Smooth muscle cell of the brain vasculature (primary cell): ENCODE measurements around the gene ZBTB46.

Experiments used
- DNase-seq: peaks from one replicate; pipeline ENCODE4 v3.0.0-alpha.2; 2012; ENCODE audit warnings: low read depth, low spot score

ZBTB46 gene

DNA sequence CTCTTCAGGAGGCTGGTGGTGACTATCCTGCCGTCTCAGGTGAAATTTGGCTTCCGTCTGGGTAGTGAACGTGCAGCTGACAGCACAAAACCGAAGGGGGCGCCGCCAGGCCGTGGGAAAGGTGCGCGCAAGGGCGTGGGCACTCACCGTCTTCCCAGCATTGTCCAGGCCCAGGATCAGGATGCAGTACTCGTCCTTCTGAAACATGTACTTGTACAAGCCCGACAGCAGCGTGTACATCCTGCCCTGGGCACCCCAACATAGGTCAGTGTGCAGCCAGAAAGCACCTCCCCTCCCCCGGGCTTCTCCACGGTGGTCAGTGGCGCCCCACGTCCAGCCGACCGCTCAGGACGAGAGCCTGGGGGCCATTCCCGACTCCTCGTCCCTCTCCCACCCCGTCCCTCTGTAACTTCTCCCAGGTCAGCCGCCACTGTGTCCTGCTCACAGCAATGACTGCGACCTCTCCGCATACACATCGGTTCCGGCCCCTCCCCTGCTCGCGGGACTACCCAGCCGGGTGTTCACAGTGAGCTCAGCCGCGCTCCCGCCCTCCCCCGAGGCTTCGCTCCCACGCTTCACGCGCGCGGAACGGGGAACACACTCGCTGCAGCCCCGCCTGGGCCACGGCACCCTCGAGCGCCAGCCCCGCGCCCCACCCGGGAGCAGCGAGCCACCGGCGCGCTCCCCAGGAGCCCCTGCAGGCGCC, 124.1 kb downstream of the ZBTB46 start:
- DNase-seq = no peak

DNA sequence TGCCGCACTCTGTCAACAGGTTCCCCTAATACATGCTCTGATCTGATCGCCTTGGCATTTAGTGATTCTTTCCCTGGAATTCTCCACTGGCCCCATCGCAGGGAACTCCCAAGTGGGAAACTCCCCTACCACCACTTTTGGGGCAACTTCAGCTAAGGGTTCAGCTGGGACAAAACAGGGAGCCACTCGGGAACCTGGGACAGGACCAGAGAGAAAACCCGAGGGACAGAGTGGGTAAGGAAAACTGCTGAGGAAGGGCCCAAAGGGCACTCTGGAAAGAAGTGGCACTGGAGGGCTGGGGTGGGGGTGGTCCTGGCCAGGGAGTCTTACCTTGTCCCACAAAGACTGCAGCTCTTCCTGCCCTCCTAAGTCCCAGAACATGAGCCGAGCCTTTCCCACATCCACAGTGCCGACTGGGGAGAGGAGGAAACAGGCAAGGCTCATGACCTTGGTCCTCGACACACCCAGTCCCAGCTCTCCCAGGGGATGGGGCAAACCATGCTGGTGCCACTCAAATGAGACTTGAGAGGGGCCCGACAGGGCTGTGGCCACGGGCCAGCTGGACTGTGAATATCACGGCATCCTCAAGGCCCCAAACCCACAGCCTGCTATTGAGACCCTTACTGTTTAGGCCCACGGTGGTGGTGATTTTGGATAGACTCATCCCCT, 124.9 kb downstream of the ZBTB46 start:
- DNase-seq = no peak

DNA sequence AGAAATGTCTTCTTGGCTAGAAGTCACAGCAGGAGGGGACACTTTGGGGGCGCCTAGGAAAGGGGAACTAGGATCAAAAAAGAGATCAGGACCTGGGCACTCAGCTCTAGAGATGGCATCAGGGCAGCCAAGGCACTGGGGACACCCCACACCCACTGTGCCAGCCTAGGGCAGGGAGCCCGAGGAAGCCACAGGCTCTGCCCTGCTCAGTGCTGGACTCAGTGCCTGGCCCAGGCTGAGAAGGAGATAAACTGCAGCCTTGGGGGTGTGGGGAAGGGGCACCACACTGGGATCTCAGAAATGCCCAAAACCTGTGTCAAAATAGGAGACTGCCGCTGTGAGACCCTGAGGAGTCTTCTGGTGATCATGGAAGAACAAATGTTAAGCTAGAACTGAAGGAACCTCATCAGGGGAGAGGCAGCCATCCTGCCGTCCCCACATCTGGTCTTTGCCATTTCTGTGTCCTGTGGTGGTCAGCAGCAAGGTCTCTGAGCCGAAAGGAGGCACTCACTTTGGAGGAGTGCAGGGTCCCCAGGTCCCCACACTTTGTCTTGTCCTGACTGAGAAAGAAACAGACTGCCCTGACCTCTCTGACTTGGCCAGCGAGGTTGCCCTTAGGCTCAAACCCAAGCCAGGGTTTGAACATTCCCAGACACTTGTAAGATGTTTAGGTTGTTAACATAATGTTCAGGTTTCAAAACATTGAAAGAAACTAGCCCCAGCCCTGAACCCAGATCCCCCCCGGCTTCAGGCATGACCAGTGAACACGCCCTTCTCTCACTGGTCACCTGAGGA, 125.6 kb downstream of the ZBTB46 start:
- no peak for DNase-seq

GRCh38 chr20:63704749-63705117, 126.3 kb downstream of the ZBTB46 start:
- DNase-seq = no peak

GRCh38 chr20:63703976-63704748, 126.9 kb downstream of the ZBTB46 start:
- no peak for DNase-seq

DNA sequence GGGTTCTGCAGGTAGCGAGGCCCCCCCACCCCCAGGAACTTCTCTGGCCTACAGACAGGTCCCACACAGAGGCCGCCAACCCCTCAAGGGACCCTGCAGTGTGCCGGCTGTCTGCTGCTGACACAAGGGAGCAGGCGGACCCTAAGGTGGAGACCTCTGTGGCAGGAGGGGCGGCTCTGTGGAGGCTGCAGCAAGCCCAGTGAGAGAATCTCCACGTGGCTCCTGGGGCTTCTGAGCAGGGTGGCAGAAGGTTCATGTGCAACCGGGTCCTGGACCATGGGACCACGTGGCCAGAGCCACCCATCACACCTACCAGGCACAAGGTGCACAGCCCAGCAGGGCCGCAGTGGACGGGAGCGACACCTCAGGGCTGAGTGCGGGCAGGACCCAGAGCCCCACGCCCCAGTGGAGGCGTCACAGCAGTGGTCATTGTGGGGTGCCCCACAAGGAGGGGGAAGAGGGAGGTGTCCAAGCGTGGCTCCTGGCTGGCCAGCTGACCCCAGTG, 127.5 kb downstream of the ZBTB46 start:
- DNase-seq = no peak

DNA sequence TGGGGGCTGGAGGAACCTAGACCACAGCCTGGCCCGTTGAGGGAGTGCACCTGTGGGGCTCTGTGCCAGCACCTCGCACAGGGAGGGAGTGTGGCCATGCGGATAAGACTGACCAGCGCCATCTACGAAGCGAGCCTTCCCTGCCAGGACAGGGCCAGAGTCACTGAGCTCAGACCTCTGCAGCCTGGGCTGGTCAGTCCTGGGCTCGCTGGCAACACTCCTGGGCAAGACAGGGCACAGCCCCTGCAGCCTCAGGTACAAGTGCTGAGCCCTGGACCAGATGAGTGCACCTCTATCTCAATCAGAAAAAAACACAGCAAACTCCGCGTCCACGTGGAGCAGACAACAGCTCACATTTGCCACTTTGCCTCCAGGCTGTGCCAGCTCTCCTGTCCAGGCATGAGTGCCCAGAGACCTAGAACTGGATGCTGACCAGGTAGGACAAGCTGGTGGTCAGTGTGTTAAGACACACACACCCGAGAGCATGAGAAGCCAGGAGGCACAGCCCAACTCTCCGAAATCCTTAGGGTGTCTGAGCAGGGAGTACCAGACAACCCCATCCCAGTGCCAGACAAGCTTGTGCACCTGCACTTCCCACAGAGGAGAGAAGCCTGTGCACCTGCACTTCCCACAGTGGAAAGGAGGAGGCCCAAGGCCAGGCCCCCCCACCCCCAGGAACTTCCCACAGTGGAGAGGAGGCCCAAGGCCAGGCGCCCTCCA, 128.2 kb downstream of the ZBTB46 start:
- DNase-seq = no peak

DNA sequence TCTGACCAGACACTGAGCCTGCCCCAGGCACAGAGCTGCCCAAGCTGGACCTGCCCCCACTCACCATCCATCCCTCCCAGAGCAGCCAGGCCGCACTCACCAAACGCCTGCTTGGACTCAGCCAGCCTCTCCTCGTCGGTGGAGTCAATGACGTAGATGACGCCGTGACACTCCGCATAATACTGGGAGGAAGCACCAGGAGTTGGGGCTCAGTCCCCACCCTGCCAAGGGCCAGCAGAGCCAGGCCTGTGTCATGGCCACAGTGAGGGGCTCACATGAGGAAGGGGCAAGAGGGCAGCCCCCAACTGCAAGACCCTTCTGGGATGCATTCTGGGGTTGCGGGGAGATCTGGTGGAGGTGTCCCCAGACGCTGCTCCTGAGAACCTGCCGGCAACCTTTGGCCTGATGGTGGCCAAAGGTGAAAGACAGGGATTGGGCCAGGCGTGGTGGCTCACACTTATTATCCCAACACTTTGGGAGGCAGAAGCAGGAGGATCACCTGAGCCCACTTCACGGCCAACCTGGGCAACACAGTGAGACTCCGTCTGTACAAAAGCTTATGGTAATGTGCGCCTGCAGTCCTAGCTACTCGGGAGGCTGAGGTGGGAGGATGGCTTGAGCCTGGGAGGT, 128.9 kb downstream of the ZBTB46 start:
- no peak for DNase-seq

DNA sequence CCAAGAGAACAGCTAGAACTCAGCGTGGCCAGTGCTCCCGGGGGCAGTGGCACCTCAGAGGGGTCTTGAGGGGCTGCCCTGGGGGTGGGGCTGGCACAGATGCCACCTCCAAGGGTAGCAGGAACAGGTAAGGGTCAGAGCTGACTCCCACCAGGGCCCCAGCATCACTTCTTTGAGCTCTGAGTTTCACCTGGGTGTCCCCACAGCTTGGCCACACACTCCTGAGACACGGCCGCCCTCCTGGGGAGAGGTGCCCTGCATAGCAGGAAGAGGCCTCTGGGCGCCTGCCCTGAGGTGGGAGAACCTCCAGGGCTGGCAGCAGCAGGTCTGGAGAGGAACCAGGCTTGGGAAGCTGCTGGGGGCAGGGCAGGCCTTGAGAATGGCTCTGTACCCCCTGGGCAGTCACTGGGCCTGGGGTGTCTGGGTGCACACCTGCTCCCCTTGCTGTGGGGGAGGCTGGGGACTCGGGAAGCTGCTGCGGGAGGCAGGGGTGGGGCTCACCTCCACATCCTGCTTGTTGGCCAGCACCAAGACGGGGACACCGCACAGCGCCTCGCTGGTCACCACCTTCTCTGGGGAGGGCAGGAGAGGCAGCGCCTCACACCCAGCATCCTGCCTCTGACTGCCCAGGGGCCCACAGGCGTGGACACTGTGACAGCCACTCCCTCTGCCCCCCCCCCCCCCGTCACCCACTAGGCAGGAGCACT, 129.6 kb downstream of the ZBTB46 start:
- no peak for DNase-seq

DNA sequence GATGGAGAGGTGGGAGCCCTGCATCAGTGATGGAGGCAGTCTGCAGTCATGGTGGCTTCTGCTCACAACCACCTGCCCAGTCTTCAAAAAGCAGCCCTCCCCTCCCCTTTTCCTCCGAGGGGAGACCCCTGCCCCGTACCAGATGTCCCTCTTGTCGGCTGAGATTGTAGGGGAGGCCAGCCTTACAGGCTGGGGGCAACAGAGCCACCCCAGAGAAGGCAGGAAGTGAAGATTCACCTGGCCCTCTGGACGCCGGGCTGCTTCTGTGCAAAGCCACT, 130.1 kb downstream of the ZBTB46 start:
- no peak for DNase-seq

DNA sequence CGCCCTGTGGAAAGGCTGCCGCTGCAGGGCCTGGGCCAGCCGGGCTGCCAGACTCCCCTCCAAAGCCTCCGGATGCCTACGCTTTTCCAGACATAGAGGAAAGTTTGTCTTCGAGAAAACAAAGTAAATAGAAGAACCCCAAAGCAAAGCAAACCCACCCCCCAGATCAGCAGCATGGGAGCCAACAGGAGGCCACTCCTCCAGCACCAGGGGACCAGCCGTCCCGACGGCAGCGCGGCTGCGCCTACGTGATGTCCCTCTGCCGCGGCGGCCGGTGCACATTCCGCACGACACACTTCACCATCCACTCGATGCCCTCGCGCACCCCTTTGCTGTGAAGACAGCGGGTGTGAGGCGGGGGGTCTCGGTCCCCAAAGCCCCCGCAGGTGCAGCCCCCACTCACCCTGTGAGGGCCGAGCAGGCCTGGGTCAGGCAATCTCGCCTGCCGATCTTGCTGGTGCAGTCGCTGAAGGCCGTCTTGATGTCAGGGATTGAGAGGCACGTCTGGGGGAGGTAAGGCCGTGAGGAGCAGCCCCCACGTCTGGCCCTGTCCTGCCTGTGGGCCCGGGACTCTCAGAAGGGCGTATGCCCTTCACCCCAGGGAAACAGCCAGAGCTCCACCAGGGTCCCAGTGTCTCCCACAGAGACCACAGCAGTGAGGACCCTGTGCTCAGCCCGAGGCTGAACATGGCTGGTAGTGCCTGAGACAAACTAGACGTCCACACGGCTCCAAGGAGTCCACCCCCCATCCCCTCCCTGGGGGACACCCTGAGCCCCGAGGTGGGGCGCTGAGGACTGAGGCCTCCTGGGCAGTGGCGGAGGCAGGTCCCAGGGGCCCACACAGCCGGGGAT, 130.6 kb downstream of the ZBTB46 start:
- no peak for DNase-seq

DNA sequence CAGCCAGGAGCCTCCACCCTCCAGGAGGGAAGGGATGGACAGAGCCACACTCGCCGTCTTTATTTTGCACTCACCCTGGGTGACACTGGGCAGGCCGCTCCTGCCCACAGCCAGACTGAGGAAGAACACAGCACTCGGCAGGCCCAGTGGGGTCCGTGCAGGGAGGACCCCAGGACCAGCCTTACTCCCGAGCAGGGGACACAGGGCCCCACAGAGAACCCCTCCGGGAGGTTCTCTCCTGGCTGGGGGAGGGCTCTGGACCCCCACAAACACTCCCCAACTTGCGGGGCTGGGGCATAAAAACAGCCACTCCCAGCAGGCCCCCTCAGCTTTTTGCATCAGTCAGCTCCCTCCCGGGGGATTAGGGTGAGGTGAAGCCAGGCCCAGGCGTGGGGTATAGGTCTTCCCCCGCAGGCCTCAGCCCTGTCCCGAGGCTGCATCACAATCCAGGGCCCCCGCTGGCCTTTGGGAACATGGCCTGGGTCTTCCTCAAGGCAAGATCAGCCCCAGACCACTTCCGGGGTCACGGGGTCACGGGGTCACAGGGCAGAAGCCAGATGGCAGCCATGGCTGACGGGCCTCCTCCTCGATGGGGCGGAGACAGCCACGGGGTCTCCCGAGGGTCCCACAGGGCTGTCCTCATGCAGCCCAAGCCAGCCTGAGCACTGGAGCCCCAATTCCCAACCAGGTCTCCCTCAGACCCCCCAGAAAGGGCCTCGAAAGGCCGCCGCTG, 131.4 kb downstream of the ZBTB46 start:
- no peak for DNase-seq

DNA sequence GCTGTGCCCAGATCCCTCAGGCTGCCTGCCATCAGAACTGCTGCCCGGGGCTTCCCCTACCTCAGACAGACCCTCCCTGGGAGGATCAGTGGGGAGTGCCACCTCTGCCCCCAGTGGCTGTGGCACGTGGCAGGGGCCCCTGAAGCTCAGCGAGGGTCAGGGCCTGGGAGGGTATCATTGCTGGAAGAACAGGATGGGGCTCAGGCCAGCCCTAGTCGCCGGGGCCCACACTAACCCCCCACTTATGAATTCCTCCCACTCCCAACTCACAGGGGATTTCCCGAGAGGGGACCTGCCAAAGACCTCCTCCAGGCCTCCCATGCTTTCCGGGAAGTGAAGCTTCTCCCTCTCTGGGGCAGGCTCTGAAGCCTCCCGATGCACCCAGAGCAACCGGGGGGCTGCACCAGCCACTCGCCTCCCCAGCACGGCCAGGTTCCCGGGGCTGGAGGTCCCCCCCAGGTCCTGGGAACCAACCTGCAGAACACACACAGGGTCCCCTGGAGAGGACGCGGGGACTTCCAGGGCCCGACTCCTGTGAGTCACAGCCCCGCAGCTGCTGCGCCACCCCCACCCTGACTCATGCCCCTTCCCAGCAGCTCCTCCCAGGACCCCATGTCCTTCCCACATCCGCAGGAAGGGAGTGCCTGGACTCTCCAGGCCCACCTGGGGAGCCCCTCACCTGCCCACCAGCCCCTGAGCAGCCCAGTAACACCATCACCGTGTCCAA, 132.2 kb downstream of the ZBTB46 start:
- peak; percentile 72 for DNase-seq

DNA sequence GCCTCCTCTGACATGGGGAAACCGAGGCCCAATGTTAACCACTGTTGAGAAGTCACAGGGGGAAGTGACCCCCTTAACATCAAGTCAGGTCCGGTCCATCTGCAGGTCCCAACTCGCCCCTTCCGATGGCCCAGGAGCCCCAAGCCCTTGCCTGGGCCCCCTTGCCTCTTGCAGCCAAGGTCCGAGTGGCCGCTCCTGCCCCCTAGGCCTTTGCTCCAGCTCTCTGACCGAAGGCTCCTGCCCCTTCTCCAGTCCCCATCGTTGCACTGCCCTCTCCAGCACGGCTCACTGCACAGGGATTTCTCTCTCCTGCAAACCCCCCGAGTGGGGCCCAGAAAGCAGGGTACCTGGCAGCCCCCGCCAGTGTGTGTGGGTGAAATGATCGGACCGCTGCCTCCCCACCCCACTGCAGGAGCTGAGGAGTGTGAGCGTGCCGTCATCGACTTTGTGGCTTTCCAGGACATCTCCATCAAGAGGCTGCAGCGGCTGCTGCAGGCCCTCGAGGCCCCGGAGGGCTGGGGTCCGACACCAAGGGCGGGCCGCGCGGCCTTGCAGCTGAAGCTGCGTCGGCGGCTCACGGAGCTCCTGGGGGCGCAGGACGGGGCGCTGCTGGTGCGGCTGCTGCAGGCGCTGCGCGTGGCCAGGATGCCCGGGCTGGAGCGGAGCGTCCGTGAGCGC, 133.1 kb downstream of the ZBTB46 start:
- no peak for DNase-seq

GRCh38 chr20:63697357-63697867, 133.7 kb downstream of the ZBTB46 start:
- DNase-seq = no peak

DNA sequence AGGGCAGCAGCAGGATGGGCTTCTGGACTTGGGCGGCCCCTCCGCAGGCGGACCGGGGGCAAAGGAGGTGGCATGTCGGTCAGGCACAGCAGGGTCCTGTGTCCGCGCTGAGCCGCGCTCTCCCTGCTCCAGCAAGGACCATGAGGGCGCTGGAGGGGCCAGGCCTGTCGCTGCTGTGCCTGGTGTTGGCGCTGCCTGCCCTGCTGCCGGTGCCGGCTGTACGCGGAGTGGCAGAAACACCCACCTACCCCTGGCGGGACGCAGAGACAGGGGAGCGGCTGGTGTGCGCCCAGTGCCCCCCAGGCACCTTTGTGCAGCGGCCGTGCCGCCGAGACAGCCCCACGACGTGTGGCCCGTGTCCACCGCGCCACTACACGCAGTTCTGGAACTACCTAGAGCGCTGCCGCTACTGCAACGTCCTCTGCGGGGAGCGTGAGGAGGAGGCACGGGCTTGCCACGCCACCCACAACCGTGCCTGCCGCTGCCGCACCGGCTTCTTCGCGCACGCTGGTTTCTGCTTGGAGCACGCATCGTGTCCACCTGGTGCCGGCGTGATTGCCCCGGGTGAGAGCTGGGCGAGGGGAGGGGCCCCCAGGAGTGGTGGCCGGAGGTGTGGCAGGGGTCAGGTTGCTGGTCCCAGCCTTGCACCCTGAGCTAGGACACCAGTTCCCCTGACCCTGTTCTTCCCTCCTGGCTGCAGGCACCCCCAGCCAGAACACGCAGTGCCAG, 134.3 kb downstream of the ZBTB46 start, which contains the start of gene TNFRSF6B:
TNFRSF6B (plus strand) TSS at position 25 of the 729 bp plus-strand sequence; CDS start at position 141, 116 bp downstream.
- no peak for DNase-seq
